Nephron (organoid): ENCODE data around the gene GRPEL1.

Source experiments
- H3K27ac Mint-ChIP-seq, 3 experiments: 2 replicates each; pipeline ENCODE4 v1.8.0; 2020; ENCODE audit warnings: mixed read lengths in 3 of 3, mild to moderate bottlenecking in 2 of 3, moderate library complexity in 1 of 3
- H3K27me3 Mint-ChIP-seq: 2 replicates; pipeline ENCODE4 v1.8.0; 2021; ENCODE audit warnings: low read depth, mild to moderate bottlenecking, moderate library complexity, mixed read lengths
- H3K36me3 Mint-ChIP-seq: 2 replicates; pipeline ENCODE4 v1.8.0; 2020; ENCODE audit warnings: low read depth, mixed read lengths
- H3K4me1 Mint-ChIP-seq: 2 replicates; pipeline ENCODE4 v1.8.0; 2020; ENCODE audit warnings: mixed read lengths
- H3K4me3 Mint-ChIP-seq, 3 experiments: 2 replicates each; pipeline ENCODE4 v1.8.0; 2020; ENCODE audit warnings: mild to moderate bottlenecking in 3 of 3, mixed read lengths in 3 of 3, moderate library complexity in 2 of 3
- H3K9me3 Mint-ChIP-seq: 2 replicates; pipeline ENCODE4 v1.8.0; 2020; ENCODE audit warnings: mixed read lengths
- CTCF ChIP-seq, 3 experiments: fragments of 200-600 bp; sonication (generic); IDR thresholded peaks; one replicate each; pipeline ENCODE4 v1.5.0; 2021; ENCODE audit warnings: antibody characterized with exemption in 3 of 3; ENCODE audit not compliant: unreplicated experiment in 3 of 3

Gene GRPEL1

DNA sequence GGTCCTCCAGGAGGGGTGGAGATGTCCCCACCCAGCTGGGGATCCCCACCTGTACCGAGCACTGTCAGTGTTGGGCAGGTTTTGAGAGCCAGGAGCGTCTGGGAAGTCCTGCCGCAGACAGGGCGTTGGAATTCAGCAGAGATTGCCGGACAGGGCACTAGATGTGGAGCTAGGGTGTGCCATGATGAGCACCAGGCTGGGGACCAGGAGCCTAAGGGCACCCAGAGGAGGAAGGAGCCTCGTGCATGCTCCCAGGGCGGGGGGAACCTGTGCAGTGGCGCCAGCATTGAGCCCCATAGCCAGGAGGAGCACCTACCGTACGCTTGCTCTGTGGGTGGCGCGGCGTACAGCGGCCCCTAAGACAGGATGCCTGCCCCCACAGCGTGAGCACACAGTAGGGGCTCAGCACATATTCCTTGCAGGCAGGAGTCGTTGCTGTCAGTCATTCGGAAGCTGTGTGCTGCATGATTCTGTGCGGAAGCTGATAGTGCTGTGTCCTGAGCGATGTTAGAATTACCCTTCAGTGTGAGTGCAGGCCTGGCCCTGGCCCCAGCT lies 43.5 kb downstream of the GRPEL1 start:
- Mint-ChIP-seq H3K36me3 (peaks cover 52% of the 10 kb centered on the region), H3K4me1 (no peaks in the 10 kb centered on the region), H3K9me3 (no peaks in the 10 kb centered on the region), H3K4me3 (no peak overlapping the region), H3K27me3 (no peaks in the 10 kb centered on the region), H3K27ac (no peak overlapping the region)
- no peak for TF ChIP-seq CTCF (IDR thresholded peaks at IDR 0.05; ENCODE audit: unreplicated experiment in 3 of 3)

- H3K4me3 Mint-ChIP-seq: no peak overlapping the region
- no peaks in the 10 kb centered on the region for H3K4me1 Mint-ChIP-seq
- no peak overlapping the region for H3K27ac Mint-ChIP-seq
- peaks cover 3% of the 10 kb centered on the region for H3K27me3 Mint-ChIP-seq
- no peak for TF ChIP-seq CTCF (IDR thresholded peaks at IDR 0.05; ENCODE audit: unreplicated experiment in 3 of 3)
- H3K9me3 Mint-ChIP-seq: no peaks in the 10 kb centered on the region
- peaks cover 48% of the 10 kb centered on the region for H3K36me3 Mint-ChIP-seq
Measured at GRCh38 chr4:7023901-7024300, 44.0 kb downstream of the GRPEL1 start.

DNA sequence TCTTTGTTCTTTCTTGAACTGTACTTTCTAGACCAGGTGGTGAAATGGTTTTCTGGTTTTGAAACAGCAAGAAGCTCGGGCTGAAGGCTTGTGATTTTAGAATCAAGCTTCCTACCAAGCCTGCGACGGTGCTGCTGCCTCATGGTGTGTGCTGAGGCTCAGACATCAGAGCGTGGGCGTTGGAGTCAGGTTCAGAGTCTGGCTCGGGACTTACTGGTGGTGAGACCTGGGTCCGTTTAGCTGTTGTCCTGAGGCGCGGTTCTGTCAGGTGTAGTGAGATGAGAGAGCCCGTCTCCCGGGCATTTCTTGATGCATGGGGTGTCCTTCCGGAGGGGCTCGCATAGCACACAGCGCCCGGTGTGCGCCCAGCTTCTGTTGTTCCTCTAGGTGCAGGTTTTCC lies 44.4 kb downstream of the GRPEL1 start:
- Mint-ChIP-seq H3K36me3 (peaks cover 53% of the 10 kb centered on the region), H3K27ac (no peak overlapping the region), H3K4me1 (no peaks in the 10 kb centered on the region), H3K27me3 (peaks cover 3% of the 10 kb centered on the region), H3K9me3 (no peaks in the 10 kb centered on the region), H3K4me3 (no peak overlapping the region)
- TF ChIP-seq CTCF (IDR thresholded peaks at IDR 0.05; ENCODE audit: unreplicated experiment in 3 of 3): no peak

- no peak for TF ChIP-seq CTCF (IDR thresholded peaks at IDR 0.05; ENCODE audit: unreplicated experiment in 3 of 3)
- Mint-ChIP-seq H3K9me3 (no peaks in the 10 kb centered on the region), H3K27me3 (peaks cover 3% of the 10 kb centered on the region), H3K4me1 (no peaks in the 10 kb centered on the region), H3K27ac (peak overlapping the region in 1 of 3 experiments; percentile 37), H3K36me3 (peaks cover 47% of the 10 kb centered on the region), H3K4me3 (no peak overlapping the region)
Measured at GRCh38 chr4:7021930-7022664, 45.8 kb downstream of the GRPEL1 start.

DNA sequence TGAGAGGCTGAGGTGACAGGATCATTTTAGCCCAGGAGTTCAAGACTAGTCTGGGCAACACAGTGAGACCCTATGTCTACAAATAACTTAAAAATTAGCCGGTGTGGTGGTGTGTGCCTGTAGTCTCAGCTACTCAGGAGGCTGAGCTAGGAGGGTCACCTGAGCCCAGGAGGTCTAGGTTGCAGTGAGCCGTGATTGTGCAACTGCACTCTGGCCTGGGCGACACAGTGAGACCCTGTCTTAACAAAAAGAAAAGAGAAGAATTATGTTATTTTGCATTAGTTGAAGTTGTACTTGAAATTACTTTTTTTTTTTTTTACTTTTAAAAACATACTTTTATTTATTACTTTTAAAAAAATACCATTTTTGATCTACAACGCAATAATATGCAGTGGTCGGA lies 46.5 kb downstream of the GRPEL1 start:
- Mint-ChIP-seq H3K27me3 (peaks cover 3% of the 10 kb centered on the region), H3K27ac (no peak overlapping the region), H3K4me1 (no peaks in the 10 kb centered on the region), H3K4me3 (no peak overlapping the region), H3K9me3 (no peaks in the 10 kb centered on the region), H3K36me3 (peaks cover 41% of the 10 kb centered on the region)
- no peak for TF ChIP-seq CTCF (IDR thresholded peaks at IDR 0.05; ENCODE audit: unreplicated experiment in 3 of 3)

GRCh38 chr4:7020856-7021255 lies 47.0 kb downstream of the GRPEL1 start:
- Mint-ChIP-seq H3K36me3 (peaks cover 36% of the 10 kb centered on the region), H3K4me1 (no peaks in the 10 kb centered on the region), H3K27ac (peak overlapping the region in 1 of 3 experiments; percentile 68), H3K9me3 (no peaks in the 10 kb centered on the region), H3K27me3 (peaks cover 3% of the 10 kb centered on the region), H3K4me3 (no peak overlapping the region)
- TF ChIP-seq CTCF (IDR thresholded peaks at IDR 0.05; ENCODE audit: unreplicated experiment in 3 of 3): no peak
